M059J (cell line): ENCODE results near the gene ZFP91. TPM values are rescaled to one million over a fixed set of nuclear protein-coding genes. Genes with fewer than 3 reads are reported as not detected.

Source experiments
- DNase-seq: peaks from one replicate; pipeline ENCODE4 v3.0.0-alpha.2; 2012; ENCODE audit warnings: low read depth
- total RNA-seq: library from RNA; depleted of rRNA; stranded (reverse); fragments of >200 nt; shearing (Covaris generic); gene quantifications from 2 replicates; pipeline ENCODE4 v1.2.3, GENCODE V29; 2014

The ZFP91 gene
- total RNA-seq, 1 experiment from 2014 or later = 88.9 TPM

DNA sequence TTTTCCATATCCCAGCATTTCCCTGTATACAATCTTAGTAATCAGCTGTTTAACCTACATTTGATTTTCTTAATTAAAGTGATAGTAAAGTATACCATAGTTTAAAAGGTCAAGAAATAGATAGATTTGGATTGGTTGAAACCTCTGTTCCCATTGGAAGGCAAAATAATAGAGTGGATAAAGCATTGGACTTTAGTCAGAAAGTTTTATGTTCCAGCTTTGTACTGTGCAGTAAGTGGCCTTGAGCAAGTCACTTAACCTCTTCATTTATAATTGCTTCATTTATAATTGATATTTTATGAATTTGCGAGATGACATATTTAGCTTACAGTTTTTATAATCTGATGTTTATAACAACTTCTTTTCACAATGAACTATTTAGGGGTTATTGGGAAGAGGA is 3.6 kb downstream of the ZFP91 start:
- no peak for DNase-seq

- no peak for DNase-seq
These were observed 8.1 kb downstream of the ZFP91 start for GRCh38 chr11:58586998-58587397.

- DNase-seq = no peak
These were observed 12.8 kb downstream of the ZFP91 start for GRCh38 chr11:58591659-58592058.

- no peak for DNase-seq
These were observed 14.1 kb downstream of the ZFP91 start for GRCh38 chr11:58592760-58593472.

- no peak for DNase-seq
These were observed 16.0 kb downstream of the ZFP91 start for GRCh38 chr11:58594826-58595225.

DNA sequence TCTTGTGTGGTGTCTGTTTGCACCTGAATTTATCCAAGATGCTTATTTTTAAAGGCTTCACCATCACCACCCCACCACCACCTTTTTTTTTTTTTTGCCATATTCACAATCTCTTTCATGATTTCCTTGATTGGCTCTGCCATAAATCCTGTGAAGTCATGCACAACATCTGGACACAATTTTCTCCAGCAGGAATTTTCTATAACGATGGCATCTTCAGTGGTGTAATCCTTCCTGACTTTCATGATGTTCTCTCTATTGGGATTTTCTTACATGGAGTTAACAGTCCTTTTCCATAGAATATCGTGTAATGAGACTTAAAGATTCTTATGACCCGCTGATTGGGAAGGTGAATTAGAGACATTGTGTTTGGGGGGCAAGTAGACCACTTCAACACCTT is 17.8 kb downstream of the ZFP91 start:
- DNase-seq = no peak

- DNase-seq = no peak
These were observed 18.8 kb downstream of the ZFP91 start for GRCh38 chr11:58597486-58598144.

GRCh38 chr11:58600510-58600909 is 21.6 kb downstream of the ZFP91 start:
- DNase-seq = no peak

GRCh38 chr11:58606930-58607714 is 28.3 kb downstream of the ZFP91 start:
- DNase-seq = no peak

DNA sequence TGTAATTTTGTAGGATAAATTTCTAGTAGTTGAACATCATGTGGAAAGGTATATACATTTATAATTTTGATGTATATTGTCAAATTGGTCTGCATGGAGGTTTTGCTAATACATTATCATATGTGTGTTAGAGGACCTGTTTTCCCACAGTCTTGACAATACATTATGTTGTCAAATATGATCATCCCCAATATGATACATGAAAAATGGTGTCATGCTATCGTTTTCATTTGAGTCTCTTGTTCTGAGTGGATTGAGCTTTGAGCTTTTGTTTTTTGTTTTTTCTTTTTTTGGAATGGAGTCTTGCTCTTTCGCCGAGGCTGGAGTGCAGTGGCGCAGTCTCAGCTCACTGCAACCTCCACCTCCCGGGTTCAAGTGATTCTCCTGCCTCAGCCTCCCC is 29.5 kb downstream of the ZFP91 start:
- no peak for DNase-seq

DNA sequence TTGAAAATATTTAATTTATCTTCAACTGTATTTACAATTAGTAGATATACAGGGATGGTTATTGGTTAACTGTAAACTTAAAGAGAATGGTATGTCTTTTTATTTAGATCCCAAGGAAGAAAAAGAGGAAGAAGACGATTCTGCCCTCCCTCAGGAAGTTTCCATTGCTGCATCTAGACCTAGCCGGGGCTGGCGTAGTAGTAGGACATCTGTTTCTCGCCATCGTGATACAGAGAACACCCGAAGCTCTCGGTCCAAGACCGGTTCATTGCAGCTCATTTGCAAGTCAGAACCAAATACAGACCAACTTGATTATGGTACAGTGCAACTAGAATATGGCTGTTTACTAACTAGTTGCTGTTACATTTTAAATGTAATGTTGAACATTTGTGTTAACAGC is 30.9 kb downstream of the ZFP91 start:
- no peak for DNase-seq

- DNase-seq = no peak
These were observed 34.4 kb downstream of the ZFP91 start for GRCh38 chr11:58613228-58613627.

DNA sequence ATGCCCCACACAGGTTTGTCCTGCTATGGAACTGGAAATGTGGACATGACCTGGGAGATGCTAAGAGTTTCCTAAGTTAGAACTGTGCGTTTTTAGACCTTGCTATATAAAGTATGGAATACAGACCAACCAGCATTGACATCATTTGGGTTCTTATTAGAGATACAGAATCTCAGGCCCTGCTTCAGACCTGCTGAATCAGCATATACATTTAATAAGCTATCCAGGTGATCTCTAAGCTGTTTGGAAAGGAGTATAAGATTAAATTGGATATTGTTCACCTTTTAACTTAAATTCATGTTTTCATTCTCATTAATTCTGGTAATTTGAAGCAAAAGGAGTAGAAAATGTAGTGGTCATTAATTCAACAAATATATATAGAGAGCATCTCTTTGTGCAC is 36.7 kb downstream of the ZFP91 start:
- no peak for DNase-seq

DNA sequence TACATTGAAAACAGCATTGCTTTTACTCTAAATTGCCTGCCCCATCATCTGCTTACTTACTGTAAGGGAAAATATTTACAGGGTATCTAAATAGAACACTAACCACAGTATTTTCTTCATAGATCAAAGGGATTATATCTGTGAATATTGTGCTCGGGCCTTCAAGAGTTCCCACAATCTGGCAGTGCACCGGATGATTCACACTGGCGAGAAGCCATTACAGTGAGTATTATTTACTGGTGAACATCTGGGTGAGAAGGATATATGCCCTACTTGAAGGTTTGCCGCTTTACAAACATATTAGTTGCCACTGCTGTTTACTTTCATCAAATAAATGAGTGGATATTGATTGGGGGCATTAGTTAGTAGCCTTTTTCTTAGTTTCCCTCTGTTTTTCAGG is 37.7 kb downstream of the ZFP91 start:
- peak; percentile 85 for DNase-seq

DNA sequence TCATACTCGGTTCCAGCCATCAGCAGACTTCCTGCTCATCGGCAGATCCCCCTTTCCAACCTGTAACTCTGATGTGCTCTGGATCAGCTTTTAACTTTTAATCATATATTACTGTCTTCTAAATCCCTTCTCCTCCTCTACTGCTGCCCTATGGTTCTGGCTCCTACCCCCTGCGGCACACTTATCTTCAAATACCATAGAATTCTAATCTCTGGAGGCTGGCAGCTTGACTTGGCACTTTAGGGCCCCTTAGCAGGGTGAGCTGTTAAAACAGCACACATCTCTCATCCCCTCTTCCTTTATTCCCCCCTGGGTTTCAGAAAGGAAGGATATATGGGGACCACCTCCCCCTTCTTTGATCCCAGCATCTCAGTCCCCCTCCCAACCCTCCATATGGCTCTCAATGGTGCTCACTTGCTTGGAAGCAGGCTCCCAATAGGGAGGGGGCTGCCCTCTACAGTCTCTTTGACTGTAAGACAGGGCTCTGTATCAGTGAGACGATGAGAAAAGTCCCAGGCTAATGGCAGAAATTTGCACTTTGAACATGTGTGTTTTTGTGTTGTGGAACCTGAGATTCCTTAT is 39.2 kb downstream of the ZFP91 start:
- no peak for DNase-seq

DNA sequence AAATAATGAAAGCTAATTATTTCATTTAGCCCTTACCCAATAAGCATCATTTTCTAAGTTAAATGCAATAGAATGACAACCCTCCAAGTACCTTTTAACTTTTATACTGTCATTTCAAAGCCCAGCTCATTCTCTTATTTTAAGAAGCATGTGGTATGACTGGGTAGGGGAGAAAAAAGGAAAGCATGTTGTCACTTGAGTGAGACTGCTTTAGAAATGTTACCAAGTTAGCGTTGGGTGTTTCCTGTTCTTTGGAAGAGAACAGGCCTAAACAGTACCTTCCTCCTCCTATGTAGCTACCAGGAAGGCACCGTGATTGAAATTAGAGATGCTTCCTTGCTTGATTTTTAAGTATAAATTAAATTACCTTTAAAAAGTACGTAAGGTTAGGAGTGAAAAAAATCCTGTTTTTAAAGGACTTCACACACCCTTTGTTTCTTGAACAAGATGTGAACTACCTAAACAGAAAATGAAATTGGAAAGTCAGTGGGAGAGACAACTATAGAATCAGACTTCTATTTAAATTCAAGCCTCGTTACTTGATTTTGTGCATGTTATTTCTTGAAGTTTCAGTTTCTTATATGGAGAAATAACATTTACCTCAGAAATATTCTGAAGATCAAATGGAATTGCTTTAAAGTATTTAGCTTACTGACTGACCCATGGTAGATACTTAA is 42.9 kb downstream of the ZFP91 start:
- DNase-seq = no peak

GRCh38 chr11:58622344-58622743 is 43.5 kb downstream of the ZFP91 start, which contains the start of gene CNTF:
CNTF (plus strand) TSS chr11:58622665; CDS start chr11:58622753, 88 bp downstream.
- DNase-seq = no peak

GRCh38 chr11:58625086-58625485 is 46.2 kb downstream of the ZFP91 start:
- DNase-seq = no peak

- peak; percentile 16 for DNase-seq
These were observed 47.1 kb downstream of the ZFP91 start for GRCh38 chr11:58625826-58626460.

- no peak for DNase-seq
These were observed 48.1 kb downstream of the ZFP91 start for GRCh38 chr11:58626934-58627483.

DNA sequence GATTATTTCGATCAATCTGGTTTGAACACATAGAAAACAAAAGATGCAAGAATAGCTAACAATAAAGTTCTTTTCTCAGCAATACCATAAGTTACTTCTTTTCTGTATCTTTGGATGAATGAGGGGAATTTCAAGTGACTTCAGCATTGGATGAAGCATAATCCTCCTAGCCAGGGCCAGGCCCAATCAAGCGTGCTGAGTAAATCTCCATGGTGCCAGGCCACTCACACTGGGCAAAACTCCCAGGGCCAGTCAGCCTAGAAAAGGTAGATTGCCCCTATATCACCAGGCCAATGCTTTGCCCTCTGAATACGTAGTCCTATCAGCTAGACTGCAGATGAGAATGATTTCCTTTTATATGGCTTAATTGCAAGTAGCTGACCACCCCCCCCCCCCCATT is 49.6 kb downstream of the ZFP91 start:
- DNase-seq = peak; percentile 33
